HCT116 (cell line): ENCODE measurements around the gene CPTP.
"Not testable (repeated sequence)": the region's sequence is repeated elsewhere in the genome, so short reads cannot be mapped to it uniquely, and the experiment has no call there.

Experiments
- ATF3 ChIP-seq: IDR thresholded peaks from 2 replicates; pipeline ENCODE4 v1.6.1; 2012
- CBX3 ChIP-seq: IDR thresholded peaks from 2 replicates; pipeline ENCODE4 v1.6.1; 2012; ENCODE audit warnings: low read depth
- CTCF ChIP-seq, 3 experiments: fragments of 200-600 bp in 1 of 3; sonication (generic) in 1 of 3; IDR thresholded peaks in 2 of 3; conservative IDR thresholded peaks in 1 of 3; 2 replicates each; pipeline ENCODE4 v1.5.1; 2012 to 2017; ENCODE audit warnings: low read depth in 2 of 3, low read length in 2 of 3, antibody characterized with exemption in 1 of 3, borderline replicate concordance in 1 of 3, control low read depth in 1 of 3, mild to moderate bottlenecking in 1 of 3, mixed read lengths in 1 of 3, mixed run types in 1 of 3, moderate library complexity in 1 of 3; ENCODE audit not compliant: insufficient read depth in 1 of 3
- ELF1 ChIP-seq: IDR thresholded peaks from 2 replicates; pipeline ENCODE4 v1.6.1; 2012; ENCODE audit warnings: low read depth, borderline replicate concordance
- EZH2phosphoT487 ChIP-seq: fragments of 200-600 bp; IDR thresholded peaks from 2 replicates; pipeline ENCODE4 v1.6.1; 2018; ENCODE audit warnings: antibody characterized with exemption, borderline replicate concordance
- JUND ChIP-seq: IDR thresholded peaks from 2 replicates; pipeline ENCODE4 v1.6.1; 2012
- POLR2AphosphoS5 ChIP-seq: IDR thresholded peaks from 2 replicates; pipeline ENCODE4 v1.6.1; 2011; ENCODE audit warnings: mild to moderate bottlenecking, low read depth, low read length, moderate library complexity
- RAD21 ChIP-seq: IDR thresholded peaks from 2 replicates; pipeline ENCODE4 v1.6.1; 2012; ENCODE audit warnings: low read depth, mild to moderate bottlenecking
- REST ChIP-seq: IDR thresholded peaks from 2 replicates; pipeline ENCODE4 v1.6.1; 2012; ENCODE audit warnings: low read depth
- SP1 ChIP-seq: IDR thresholded peaks from 2 replicates; pipeline ENCODE4 v1.6.1; 2012; ENCODE audit warnings: low read depth
- TCF7L2 ChIP-seq: IDR thresholded peaks from 2 replicates; pipeline ENCODE4 v1.7.0; 2011; ENCODE audit warnings: borderline replicate concordance, inconsistent platforms; ENCODE audit not compliant: insufficient read depth, insufficient read length; ENCODE audit errors: extremely low read depth

- TF ChIP-seq EZH2phosphoT487; CTCF (IDR thresholded peaks at IDR 0.05 in 2 of 3, conservative IDR thresholded peaks at IDR 0.05 in 1 of 3; ENCODE audit: borderline replicate concordance in 1 of 3, insufficient read depth in 1 of 3, low read depth in 2 of 3, low read length in 2 of 3); REST; TCF7L2; ELF1; POLR2AphosphoS5; SP1; RAD21; JUND; ATF3; CBX3: not testable (repeated sequence)
Measured at GRCh38 chr1:1316199-1316598, 8.4 kb upstream of the CPTP start.
